GM23338 (cell line): ENCODE data around the gene FUT8. TPM values are rescaled to one million over a fixed set of nuclear protein-coding genes. Genes with fewer than 3 reads are reported as not detected.

Experiments
- ATAC-seq: fragments of 200-7000 bp; cut with Tn5 transposase; 3 replicates; pipeline ENCODE4 v1.9.1; 2020
- DNase-seq: peaks from one replicate; pipeline ENCODE4 v3.0.0-alpha.2; 2015; ENCODE audit warnings: low spot score
- H2AFZ ChIP-seq: fragments of 200-600 bp; sonication (generic); 2 replicates; pipeline ENCODE4 v1.8.0; 2016; ENCODE audit warnings: antibody characterized with exemption, mild to moderate bottlenecking, moderate library complexity
- H3F3A ChIP-seq: fragments of 200-600 bp; sonication (generic); replicated peaks from 2 replicates; pipeline ENCODE4 v1.8.0; 2017; ENCODE audit warnings: antibody characterized with exemption, mixed run types, low read depth
- H3K27ac ChIP-seq: fragments of 200-600 bp; sonication (generic); 2 replicates; pipeline ENCODE4 v1.6.1; 2016; ENCODE audit warnings: low read depth
- H3K27me3 ChIP-seq: fragments of 200-600 bp; sonication (generic); 2 replicates; pipeline ENCODE4 v1.8.0; 2016; ENCODE audit warnings: mild to moderate bottlenecking, mixed run types, moderate library complexity; ENCODE audit not compliant: insufficient read depth
- H3K36me3 ChIP-seq: fragments of 200-600 bp; sonication (generic); 2 replicates; pipeline ENCODE4 v1.8.0; 2016; ENCODE audit warnings: mild to moderate bottlenecking; ENCODE audit not compliant: insufficient read depth
- H3K4me1 ChIP-seq: fragments of 200-600 bp; sonication (generic); 2 replicates; pipeline ENCODE4 v1.8.0; 2016; ENCODE audit warnings: mild to moderate bottlenecking, moderate library complexity; ENCODE audit not compliant: insufficient read depth
- H3K4me2 ChIP-seq: fragments of 200-600 bp; sonication (generic); 2 replicates; pipeline ENCODE4 v1.7.1; 2017; ENCODE audit warnings: mixed run types
- H3K4me3 ChIP-seq: fragments of 200-600 bp; sonication (generic); 2 replicates; pipeline ENCODE4 v1.6.1; 2016; ENCODE audit warnings: mixed run types
- H3K79me2 ChIP-seq: fragments of 200-600 bp; sonication (generic); replicated peaks from 2 replicates; pipeline ENCODE4 v1.8.0; 2017; ENCODE audit warnings: mild to moderate bottlenecking; ENCODE audit not compliant: insufficient read depth
- H3K9me2 ChIP-seq: fragments of 200-600 bp; sonication (generic); 2 replicates; pipeline ENCODE4 v1.8.0; 2017; ENCODE audit not compliant: insufficient read depth
- H4K20me1 ChIP-seq: fragments of 200-600 bp; sonication (generic); replicated peaks from 2 replicates; pipeline ENCODE4 v1.8.0; 2017; ENCODE audit warnings: mild to moderate bottlenecking; ENCODE audit not compliant: insufficient read depth
- H3K27ac Mint-ChIP-seq: 2 replicates; pipeline ENCODE4 v1.8.0; 2020; ENCODE audit warnings: inconsistent platforms, mild to moderate bottlenecking, moderate library complexity, mixed read lengths
- H3K27me3 Mint-ChIP-seq: 3 replicates; pipeline ENCODE4 v1.8.0; 2022; ENCODE audit warnings: low read depth, mild to moderate bottlenecking, moderate library complexity, mixed read lengths, inconsistent platforms; ENCODE audit not compliant: insufficient read depth, poor library complexity
- H3K36me3 Mint-ChIP-seq: 3 replicates; pipeline ENCODE4 v1.8.0; 2021; ENCODE audit warnings: low read depth, mild to moderate bottlenecking, inconsistent platforms, moderate library complexity, mixed read lengths
- H3K4me1 Mint-ChIP-seq: 3 replicates; pipeline ENCODE4 v1.8.0; 2020; ENCODE audit warnings: mild to moderate bottlenecking, inconsistent platforms, mixed read lengths
- H3K4me3 Mint-ChIP-seq: 3 replicates; pipeline ENCODE4 v1.8.0; 2021; ENCODE audit warnings: moderate library complexity, mild to moderate bottlenecking, inconsistent platforms, mixed read lengths
- H3K9me3 Mint-ChIP-seq: 3 replicates; pipeline ENCODE4 v1.8.0; 2020; ENCODE audit warnings: moderate library complexity, mild to moderate bottlenecking, inconsistent platforms, mixed read lengths
- CREB1 ChIP-seq: fragments of 250-450 bp; sonication (Bioruptor Pico); IDR thresholded peaks from 2 replicates; pipeline ENCODE4 v1.5.0; 2020; ENCODE audit warnings: low read depth, mild to moderate bottlenecking, moderate library complexity
- CTCF ChIP-seq, 2 experiments: fragments of 200-600 bp in 1 of 2; sonication (generic) in 1 of 2; conservative IDR thresholded peaks; 2 replicates each; pipeline versions ENCODE4 v1.5.1 to v1.6.1; 2016 to 2017; ENCODE audit warnings: antibody characterized with exemption in 2 of 2, low read depth in 2 of 2, mild to moderate bottlenecking in 2 of 2, moderate library complexity in 1 of 2
- ETS1 ChIP-seq: IDR thresholded peaks from 2 replicates; pipeline ENCODE4 v1.6.1; 2016; ENCODE audit warnings: antibody characterized with exemption
- EZH2 ChIP-seq: fragments of 200-600 bp; sonication (generic); IDR thresholded peaks from one replicate; pipeline ENCODE4 v1.8.0; 2017; ENCODE audit warnings: antibody characterized with exemption, mild to moderate bottlenecking, low read depth; ENCODE audit not compliant: unreplicated experiment
- EZH2phosphoT487 ChIP-seq: fragments of 200-600 bp; sonication (generic); IDR thresholded peaks from one replicate; pipeline ENCODE4 v1.8.1; 2018; ENCODE audit warnings: antibody characterized with exemption; ENCODE audit not compliant: unreplicated experiment
- NANOG ChIP-seq: IDR thresholded peaks from 2 replicates; pipeline ENCODE4 v1.6.1; 2016; ENCODE audit warnings: antibody characterized with exemption, borderline replicate concordance
- POLR2AphosphoS5 ChIP-seq: IDR thresholded peaks from 2 replicates; pipeline ENCODE4 v1.6.1; 2016; ENCODE audit warnings: antibody characterized with exemption, low read depth
- REST ChIP-seq: IDR thresholded peaks from one replicate; pipeline ENCODE4 v1.6.1; 2018; ENCODE audit warnings: antibody characterized with exemption; ENCODE audit not compliant: unreplicated experiment
- STAT1 ChIP-seq: IDR thresholded peaks from one replicate; pipeline ENCODE4 v1.6.1; 2016; ENCODE audit warnings: antibody characterized with exemption; ENCODE audit not compliant: unreplicated experiment
- ZNF331 ChIP-seq: fragments of 250-450 bp; sonication (Bioruptor Pico); IDR thresholded peaks from 2 replicates; pipeline ENCODE4 v1.5.0; 2020; ENCODE audit warnings: low read depth, mild to moderate bottlenecking, moderate library complexity
- polyA plus RNA-seq: library from polyadenylated mRNA; unstranded; fragments of >200 nt; fragmentation: Nextera tagmentation; extraction: Ambion mirVana; gene quantifications from 2 replicates; pipeline ENCODE4 v1.2.1, GENCODE V29; 2016
- total RNA-seq: library from RNA; depleted of rRNA; stranded (reverse); fragments of >200 nt; shearing (Covaris generic); gene quantifications from 2 replicates; pipeline ENCODE4 v1.2.3, GENCODE V29; 2014

FUT8 gene
- total and polyA plus RNA-seq, 2 experiments from 2014 or later = 8.2 to 23.2 TPM

- no peak for TF ChIP-seq REST
- TF ChIP-seq STAT1 = no peak
- TF ChIP-seq POLR2AphosphoS5 = no peak
- TF ChIP-seq NANOG = no peak
- no peak for TF ChIP-seq ZNF331 (CRISPR knock-in tag)
- TF ChIP-seq CTCF (conservative IDR thresholded peaks at IDR 0.05; ENCODE audit: low read depth in 2 of 2) = no peak
- no peak for TF ChIP-seq CREB1 (CRISPR knock-in tag)
- no peak for TF ChIP-seq ETS1
These were observed 162.9 kb downstream of the FUT8 start (continued) for GRCh38 chr14:65575389-65575788.

- Histone ChIP-seq H3K4me1 (peaks cover 14% of the 10 kb centered on the region), H3K27me3 (no peaks in the 10 kb centered on the region), H3K4me2 (no peak overlapping the region), H2AFZ (no peak overlapping the region), H3K4me3 (no peak overlapping the region), H3K36me3 (no peaks in the 10 kb centered on the region), H3F3A (no peaks in the 10 kb centered on the region), H3K9me2 (no peaks in the 10 kb centered on the region), H4K20me1 (no peaks in the 10 kb centered on the region), H3K79me2 (no peaks in the 10 kb centered on the region), H3K27ac (no peak overlapping the region)
- Mint-ChIP-seq H3K36me3 (no peaks in the 10 kb centered on the region), H3K4me1 (peaks cover 16% of the 10 kb centered on the region), H3K27me3 (peaks cover 1% of the 10 kb centered on the region), H3K4me3 (no peak overlapping the region), H3K27ac (no peak overlapping the region), H3K9me3 (no peaks in the 10 kb centered on the region; the same call in 2 of the 3 replicates)
- DNase-seq (no peak), ATAC-seq (no peak)
- TF ChIP-seq STAT1 = no peak
- no peak for TF ChIP-seq POLR2AphosphoS5
- TF ChIP-seq EZH2phosphoT487 = no peak
- TF ChIP-seq CTCF (conservative IDR thresholded peaks at IDR 0.05; ENCODE audit: low read depth in 2 of 2) = no peak
- no peak for TF ChIP-seq CREB1 (CRISPR knock-in tag)
- no peak for TF ChIP-seq EZH2
- no peak for TF ChIP-seq ETS1
These were observed 168.4 kb downstream of the FUT8 start for GRCh38 chr14:65580973-65581372.
